ENCODE measurements around the gene TEDC2.

- TF ChIP-seq CTCF (IDR thresholded peaks at IDR 0.05), result no peak
- TF ChIP-seq ZFX (IDR thresholded peaks at IDR 0.05; ENCODE audit: borderline replicate concordance), result no peak
Measured at GRCh38 chr16:2492292-2492691, 32.4 kb downstream of the TEDC2 start.

Measured in 22Rv1 (cell line).